Measurements from ENCODE around the gene SNUPN.

The SNUPN gene

DNA sequence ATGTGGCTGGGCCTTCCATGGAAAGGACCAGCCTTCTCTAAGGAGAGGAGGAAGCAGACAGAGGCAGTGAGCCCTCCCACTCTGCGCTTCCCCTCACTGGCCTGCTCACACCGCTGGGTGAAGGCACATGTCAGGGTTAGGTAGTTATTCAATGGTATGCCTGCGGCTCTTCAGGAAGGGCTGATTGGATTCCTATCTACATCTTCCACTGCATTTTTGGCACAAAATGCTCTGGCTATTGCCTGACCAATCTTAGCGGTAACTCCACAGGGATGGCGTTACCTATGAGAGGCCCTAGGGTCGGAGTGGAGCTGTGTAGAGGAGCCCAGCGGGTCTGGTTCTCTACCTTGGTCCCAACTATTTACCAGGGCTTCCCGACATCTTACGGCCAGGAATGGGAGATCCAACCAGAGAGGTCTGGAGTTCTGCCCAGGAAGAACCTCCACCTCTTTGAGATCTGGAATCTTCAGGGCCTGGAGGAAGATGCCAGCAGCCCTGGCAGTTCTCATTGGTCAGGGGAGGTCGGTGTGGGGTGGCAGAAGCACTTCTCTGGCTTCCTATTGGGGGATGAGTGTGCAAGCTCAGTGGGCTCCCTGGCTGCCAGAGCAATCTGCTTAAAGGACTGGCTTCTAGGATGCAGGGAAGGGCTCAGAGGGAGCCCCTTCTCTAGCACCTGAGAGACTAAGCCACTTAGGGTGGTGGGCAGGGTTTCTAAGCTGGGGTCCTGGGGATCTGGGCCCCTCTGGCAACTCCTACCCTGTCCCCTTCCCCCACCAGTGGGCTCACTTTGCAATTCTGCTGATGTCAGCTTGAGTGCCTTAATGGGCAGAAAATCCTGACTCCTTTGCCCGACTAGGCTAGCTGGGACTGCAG is 46.4 kb upstream of the SNUPN start:
- ChIA-PET POLR2A (interaction anchor here (0.5 to 3.7 kb wide), 12 partner anchors 11 to 304 kb away, joined by 3 to 19 read pairs (median 4); partner anchors contain the start of genes IMP3, SNUPN and SNX33), CTCF (interaction anchor here (1.0 to 1.9 kb wide), 5 partner anchors 10 to 304 kb away, joined by 3 to 10 read pairs (median 5); partner anchors contain the start of genes MAN2C1 and SNX33)
- TF ChIP-seq FOXM1 (IDR thresholded peaks at IDR 0.05; ENCODE audit: borderline replicate concordance) (no peak), FOXA1 (IDR thresholded peaks at IDR 0.05) (no peak), FOXK2 (IDR thresholded peaks at IDR 0.05) (no peak), SUZ12 (IDR thresholded peaks at IDR 0.05) (no peak), NFRKB (IDR thresholded peaks at IDR 0.05) (no peak), BHLHE40 (IDR thresholded peaks at IDR 0.05; ENCODE audit: borderline replicate concordance) (no peak), SP1 (IDR thresholded peaks at IDR 0.05) (no peak), ARNT (IDR thresholded peaks at IDR 0.05) (no peak)
- no peak for DNase-seq (ENCODE audit: extremely low spot score)

DNA sequence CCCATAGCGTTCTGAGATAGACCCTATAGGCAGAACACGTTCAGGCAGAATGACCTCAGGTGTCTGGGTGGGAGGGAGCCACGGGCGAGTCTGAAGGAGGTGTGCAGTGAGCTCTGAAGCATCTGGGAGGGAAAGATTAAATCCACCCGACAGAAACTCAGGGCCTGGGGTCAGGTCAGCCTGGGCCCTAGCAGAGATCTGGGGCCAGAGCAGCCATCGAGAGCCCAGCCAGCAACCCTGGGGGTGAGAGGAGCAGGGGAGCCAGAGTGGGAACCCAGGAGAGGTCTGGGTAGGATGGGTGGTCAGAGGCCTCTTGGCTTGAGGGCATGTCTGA is 44.3 kb upstream of the SNUPN start:
- CTCF ChIA-PET: no interaction called here
- POLR2A ChIA-PET: interaction anchor here (1.0 kb wide), 1 partner anchor 8 kb away, joined by 3 read pairs; no protein-coding TSS in a partner anchor
- DNase-seq (ENCODE audit: extremely low spot score): no peak
- TF ChIP-seq TARDBP (IDR thresholded peaks at IDR 0.05): no peak
- no peak for TF ChIP-seq CTBP1 (IDR thresholded peaks at IDR 0.05; ENCODE audit: borderline replicate concordance)
- no peak for TF ChIP-seq NFRKB (IDR thresholded peaks at IDR 0.05)
- TF ChIP-seq, protein P1, sequence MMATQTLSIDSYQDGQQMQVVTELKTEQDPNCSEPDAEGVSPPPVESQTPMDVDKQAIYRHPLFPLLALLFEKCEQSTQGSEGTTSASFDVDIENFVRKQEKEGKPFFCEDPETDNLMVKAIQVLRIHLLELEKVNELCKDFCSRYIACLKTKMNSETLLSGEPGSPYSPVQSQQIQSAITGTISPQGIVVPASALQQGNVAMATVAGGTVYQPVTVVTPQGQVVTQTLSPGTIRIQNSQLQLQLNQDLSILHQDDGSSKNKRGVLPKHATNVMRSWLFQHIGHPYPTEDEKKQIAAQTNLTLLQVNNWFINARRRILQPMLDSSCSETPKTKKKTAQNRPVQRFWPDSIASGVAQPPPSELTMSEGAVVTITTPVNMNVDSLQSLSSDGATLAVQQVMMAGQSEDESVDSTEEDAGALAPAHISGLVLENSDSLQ (IDR thresholded peaks at IDR 0.05): no peak
- TF ChIP-seq FOXM1 (IDR thresholded peaks at IDR 0.05; ENCODE audit: borderline replicate concordance): no peak

DNA sequence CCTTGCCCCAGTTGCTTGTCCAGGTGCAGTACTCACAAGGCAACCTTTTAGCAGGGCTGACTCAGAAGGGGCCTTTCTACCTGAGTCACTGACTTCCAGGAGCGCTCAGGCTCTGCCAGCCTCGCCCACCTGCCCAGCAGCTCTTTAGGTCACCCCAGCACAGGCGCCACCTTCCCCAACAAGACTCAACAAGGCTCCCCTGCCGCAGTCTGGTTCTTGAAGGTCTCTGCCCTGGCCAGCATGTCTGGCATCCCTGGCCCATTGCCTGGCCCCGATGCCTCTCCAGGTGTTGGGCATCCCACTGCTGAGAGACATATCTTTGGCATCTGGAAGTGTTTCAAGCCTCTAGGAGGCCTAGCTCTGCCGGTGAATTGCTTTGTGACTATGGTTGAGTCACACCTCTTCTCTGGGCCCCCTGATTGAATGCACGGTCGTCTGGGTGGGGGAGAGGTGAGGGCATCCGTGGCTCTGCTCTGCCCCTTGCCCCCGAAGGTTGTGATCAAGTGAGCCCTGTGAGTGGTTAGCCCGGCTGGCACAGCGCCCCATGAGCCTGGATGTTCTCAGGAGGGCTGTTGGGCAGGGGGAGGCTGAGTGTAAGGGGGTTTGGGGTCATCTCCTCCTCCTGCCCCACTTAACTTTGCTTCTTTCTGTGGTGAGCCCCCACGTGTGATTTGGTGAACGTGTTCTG is 43.8 kb upstream of the SNUPN start:
- CTCF ChIA-PET: interaction anchor here (0.6 kb wide), 1 partner anchor 64 kb away, joined by 4 read pairs; no protein-coding TSS in a partner anchor
- TF ChIP-seq ELF4 (IDR thresholded peaks at IDR 0.05): no peak
- TF ChIP-seq, protein P1 (IDR thresholded peaks at IDR 0.05): no peak
- DNase-seq (ENCODE audit: extremely low spot score): no peak
- POLR2A ChIA-PET: interaction anchor here (1.0 to 1.3 kb wide), 3 partner anchors 9 to 217 kb away, joined by 3 to 4 read pairs (median 4); partner anchors contain the start of genes SIN3A and SNX33

DNA sequence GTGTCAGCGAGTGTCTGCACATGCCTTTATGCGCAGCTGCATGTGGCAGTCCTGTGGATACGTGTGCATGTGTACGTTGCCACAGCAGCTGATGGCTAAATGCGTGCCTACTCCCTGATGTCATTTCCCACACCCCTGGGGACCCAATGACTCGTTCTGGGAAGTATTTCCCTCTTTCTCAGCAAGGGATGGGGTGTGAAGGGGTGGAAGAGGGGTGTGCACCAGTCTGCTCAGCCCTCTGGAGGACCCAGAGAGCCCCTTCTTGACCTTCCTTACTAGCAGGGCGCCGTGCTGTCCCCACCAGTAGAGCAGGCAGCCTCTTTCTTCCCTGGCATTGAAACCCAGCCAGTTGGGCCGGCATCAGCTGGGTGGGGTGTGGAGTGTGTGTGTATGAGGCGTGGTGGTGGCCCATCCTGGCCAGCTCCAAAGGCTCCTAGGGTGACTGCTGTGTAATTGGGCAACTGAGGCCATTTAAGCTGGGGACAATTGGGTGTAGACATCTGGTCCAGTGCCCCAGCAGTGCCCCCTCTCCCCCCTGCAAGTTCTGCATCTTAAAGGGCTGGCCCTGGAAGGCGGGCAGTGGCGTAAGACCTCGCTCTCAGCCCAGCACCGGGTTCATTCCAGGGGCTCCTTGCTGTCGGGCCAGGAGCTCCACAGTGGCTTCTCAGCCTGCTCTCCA is 41.4 kb upstream of the SNUPN start:
- CTCF ChIA-PET: interaction anchor here (0.9 to 2.3 kb wide), 2 partner anchors 19 to 20 kb away, joined by 3 to 6 read pairs; partner anchors contain the start of gene SNX33
- TF ChIP-seq NFRKB (IDR thresholded peaks at IDR 0.05): no peak
- TF ChIP-seq, protein P1 (IDR thresholded peaks at IDR 0.05): no peak
- TF ChIP-seq HDGF (IDR thresholded peaks at IDR 0.05; ENCODE audit: borderline replicate concordance): no peak
- TF ChIP-seq CTBP1 (IDR thresholded peaks at IDR 0.05; ENCODE audit: borderline replicate concordance): no peak
- no peak for TF ChIP-seq ELF4 (IDR thresholded peaks at IDR 0.05)
- no peak for TF ChIP-seq L3MBTL2 (conservative IDR thresholded peaks at IDR 0.05)
- TF ChIP-seq SP1 (IDR thresholded peaks at IDR 0.05): no peak
- no peak for TF ChIP-seq BHLHE40 (IDR thresholded peaks at IDR 0.05; ENCODE audit: borderline replicate concordance)
- no peak for TF ChIP-seq FOXM1 (IDR thresholded peaks at IDR 0.05; ENCODE audit: borderline replicate concordance)
- no peak for TF ChIP-seq ARNT (IDR thresholded peaks at IDR 0.05)
- no peak for TF ChIP-seq FOXK2 (IDR thresholded peaks at IDR 0.05)
- no peak for TF ChIP-seq TARDBP (IDR thresholded peaks at IDR 0.05)
- no peak for TF ChIP-seq ZNF384 (IDR thresholded peaks at IDR 0.05)
- TF ChIP-seq LEF1 (IDR thresholded peaks at IDR 0.05; ENCODE audit: borderline replicate concordance): no peak
- no peak for TF ChIP-seq SUZ12 (IDR thresholded peaks at IDR 0.05)
- no peak for TF ChIP-seq FOXA1 (IDR thresholded peaks at IDR 0.05)
- POLR2A ChIA-PET: no interaction called here
- no peak for DNase-seq (ENCODE audit: extremely low spot score)

DNA sequence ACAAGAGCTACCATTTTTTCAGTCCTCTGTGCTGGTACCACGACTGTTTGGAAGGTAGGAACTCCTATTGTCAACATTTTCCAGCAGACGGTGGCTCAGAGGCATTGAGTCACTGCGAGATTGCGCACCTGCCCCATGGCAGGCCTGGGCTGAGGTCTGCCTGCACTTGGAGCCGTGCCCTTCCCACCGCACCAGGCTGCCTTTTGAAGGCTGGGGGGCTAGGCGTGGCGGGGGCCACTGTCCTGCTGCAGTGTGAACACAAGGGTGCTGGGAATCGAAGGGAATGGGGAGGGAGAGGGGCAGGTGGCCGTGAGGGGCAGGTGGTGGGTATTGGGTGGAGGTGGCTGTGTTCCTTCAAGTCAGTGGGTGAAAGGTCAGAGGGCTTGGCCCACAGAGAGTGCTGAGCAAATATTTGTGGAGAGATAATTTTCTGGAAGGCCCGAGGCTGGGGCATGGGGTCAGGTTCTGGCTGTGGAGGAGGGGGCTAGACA is 38.5 kb upstream of the SNUPN start:
- CTCF ChIA-PET: no interaction called here
- TF ChIP-seq ARNT (IDR thresholded peaks at IDR 0.05) (no peak), SP1 (IDR thresholded peaks at IDR 0.05) (no peak), FOXM1 (IDR thresholded peaks at IDR 0.05; ENCODE audit: borderline replicate concordance) (no peak), ELF4 (IDR thresholded peaks at IDR 0.05) (no peak), TARDBP (IDR thresholded peaks at IDR 0.05) (no peak), BHLHE40 (IDR thresholded peaks at IDR 0.05; ENCODE audit: borderline replicate concordance) (no peak), HDGF (IDR thresholded peaks at IDR 0.05; ENCODE audit: borderline replicate concordance) (no peak), NFRKB (IDR thresholded peaks at IDR 0.05) (no peak), FOXK2 (IDR thresholded peaks at IDR 0.05) (no peak), ZNF384 (IDR thresholded peaks at IDR 0.05) (no peak), SUZ12 (IDR thresholded peaks at IDR 0.05) (no peak), LEF1 (IDR thresholded peaks at IDR 0.05; ENCODE audit: borderline replicate concordance) (no peak), CTBP1 (IDR thresholded peaks at IDR 0.05; ENCODE audit: borderline replicate concordance) (no peak), FOXA1 (IDR thresholded peaks at IDR 0.05) (no peak), L3MBTL2 (conservative IDR thresholded peaks at IDR 0.05) (no peak)
- TF ChIP-seq, protein P1 (IDR thresholded peaks at IDR 0.05): no peak
- POLR2A ChIA-PET: interaction anchor here (0.9 kb wide), 1 partner anchor 12 kb away, joined by 3 read pairs; no protein-coding TSS in a partner anchor
- DNase-seq (ENCODE audit: extremely low spot score): no peak
